Activated naive CD8-positive, alpha-beta T cell treated with anti-CD3 and anti-CD28 coated beads, Interleukin-2, amount 50 U/mL, for 24 hours (primary cell): ENCODE data around the gene FAM181A.

Source experiments
- ATAC-seq: fragments of 150-1000 bp; cut with Tn5 transposase; one replicate; pipeline ENCODE4 v1.10.0; 2021
- DNase-seq: peaks from one replicate; pipeline ENCODE4 v3.0.0; 2021
- H3K27ac Mint-ChIP-seq: one replicate; pipeline ENCODE4 v1.8.0; 2021; ENCODE audit warnings: mild to moderate bottlenecking, mixed read lengths
- H3K27me3 Mint-ChIP-seq: one replicate; pipeline ENCODE4 v1.8.0; 2021; ENCODE audit warnings: mixed read lengths
- H3K36me3 Mint-ChIP-seq: one replicate; pipeline ENCODE4 v1.8.0; 2021; ENCODE audit warnings: low read depth, mixed read lengths
- H3K4me1 Mint-ChIP-seq: one replicate; pipeline ENCODE4 v1.8.0; 2021; ENCODE audit warnings: mixed read lengths
- H3K4me3 Mint-ChIP-seq: one replicate; pipeline ENCODE4 v1.8.0; 2021; ENCODE audit warnings: mild to moderate bottlenecking, moderate library complexity, mixed read lengths
- H3K9me3 Mint-ChIP-seq: one replicate; pipeline ENCODE4 v1.8.0; 2021; ENCODE audit warnings: mixed read lengths

The FAM181A gene

GRCh38 chr14:93978735-93979134 is 51.6 kb downstream of the FAM181A start:
- Mint-ChIP-seq H3K4me1 (peaks cover 71% of the 10 kb centered on the region), H3K27ac (peak overlapping the region; percentile 98), H3K4me3 (peak overlapping the region; percentile 67), H3K27me3 (peaks cover 18% of the 10 kb centered on the region), H3K36me3 (peaks cover 32% of the 10 kb centered on the region), H3K9me3 (peaks cover 14% of the 10 kb centered on the region)
- DNase-seq = no peak
- ATAC-seq = peak; percentile 3
